Thyroid gland (tissue), 4 donors: Measurements from ENCODE around the gene TOGARAM1.

Source experiments
- POLR2A ChIP-seq, 2 donors: fragments of 450-650 bp; IDR thresholded peaks; one replicate each; pipeline ENCODE4 v1.6.1; 2017; ENCODE audit warnings: antibody characterized with exemption in 2 of 2, mild to moderate bottlenecking in 2 of 2, moderate library complexity in 1 of 2
- TF ChIP-seq, protein P1 (sequence below), 6 experiments: fragments of 200-600 bp in 3 of 6; fragments of 450-650 bp in 3 of 6; sonication (generic) in 3 of 6; IDR thresholded peaks; one replicate each; pipeline ENCODE4 v1.5.1; 2016 to 2019; ENCODE audit warnings: antibody characterized with exemption in 6 of 6, mild to moderate bottlenecking in 2 of 6, inconsistent platforms in 1 of 6, moderate library complexity in 1 of 6

DNA sequence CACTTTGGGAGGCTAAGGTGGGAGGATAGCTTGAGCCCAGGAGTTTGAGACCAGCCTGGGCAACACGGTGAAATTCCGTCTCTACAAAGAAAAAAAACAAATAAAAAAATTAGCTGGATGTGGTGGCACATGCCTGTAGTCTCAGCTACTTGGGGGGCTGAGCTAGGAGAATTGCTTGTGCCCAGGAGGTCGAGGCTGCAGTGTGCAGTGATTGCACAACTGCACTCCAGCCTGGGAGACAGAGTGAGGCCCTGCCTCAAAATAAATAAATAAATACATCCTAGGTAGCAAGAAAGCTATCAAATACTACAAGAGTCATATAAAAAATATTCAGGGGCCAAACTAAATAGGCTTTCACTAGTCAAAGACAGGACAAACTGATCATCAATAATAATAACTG, 6.5 kb upstream of the TOGARAM1 start:
- TF ChIP-seq, protein P1, sequence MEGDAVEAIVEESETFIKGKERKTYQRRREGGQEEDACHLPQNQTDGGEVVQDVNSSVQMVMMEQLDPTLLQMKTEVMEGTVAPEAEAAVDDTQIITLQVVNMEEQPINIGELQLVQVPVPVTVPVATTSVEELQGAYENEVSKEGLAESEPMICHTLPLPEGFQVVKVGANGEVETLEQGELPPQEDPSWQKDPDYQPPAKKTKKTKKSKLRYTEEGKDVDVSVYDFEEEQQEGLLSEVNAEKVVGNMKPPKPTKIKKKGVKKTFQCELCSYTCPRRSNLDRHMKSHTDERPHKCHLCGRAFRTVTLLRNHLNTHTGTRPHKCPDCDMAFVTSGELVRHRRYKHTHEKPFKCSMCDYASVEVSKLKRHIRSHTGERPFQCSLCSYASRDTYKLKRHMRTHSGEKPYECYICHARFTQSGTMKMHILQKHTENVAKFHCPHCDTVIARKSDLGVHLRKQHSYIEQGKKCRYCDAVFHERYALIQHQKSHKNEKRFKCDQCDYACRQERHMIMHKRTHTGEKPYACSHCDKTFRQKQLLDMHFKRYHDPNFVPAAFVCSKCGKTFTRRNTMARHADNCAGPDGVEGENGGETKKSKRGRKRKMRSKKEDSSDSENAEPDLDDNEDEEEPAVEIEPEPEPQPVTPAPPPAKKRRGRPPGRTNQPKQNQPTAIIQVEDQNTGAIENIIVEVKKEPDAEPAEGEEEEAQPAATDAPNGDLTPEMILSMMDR (IDR thresholded peaks at IDR 0.05): no peak
- no peak for TF ChIP-seq POLR2A (IDR thresholded peaks at IDR 0.05)
